Parathyroid adenoma (tissue), 2 donors: Measurements from ENCODE around the gene LPP.

Source experiments
- H2AFZ ChIP-seq: fragments of 300-600 bp; sonication (generic); one replicate; pipeline ENCODE4 v1.7.0; 2017; ENCODE audit warnings: antibody characterized with exemption, mild to moderate bottlenecking
- H3K27ac ChIP-seq: fragments of 300-600 bp; sonication (generic); one replicate; pipeline ENCODE4 v1.7.0; 2017
- H3K27me3 ChIP-seq: fragments of 300-600 bp; sonication (generic); one replicate; pipeline ENCODE4 v1.7.0; 2017; ENCODE audit warnings: low read length; ENCODE audit not compliant: control insufficient read depth, insufficient read depth
- H3K36me3 ChIP-seq: fragments of 300-600 bp; sonication (generic); one replicate; pipeline ENCODE4 v1.7.0; 2017; ENCODE audit warnings: low read length; ENCODE audit not compliant: control insufficient read depth, insufficient read depth
- H3K4me1 ChIP-seq: fragments of 300-600 bp; sonication (generic); one replicate; pipeline ENCODE4 v1.7.0; 2017; ENCODE audit warnings: control low read depth
- H3K4me2 ChIP-seq: fragments of 300-600 bp; sonication (generic); one replicate; pipeline ENCODE4 v1.7.0; 2017; ENCODE audit warnings: low read length
- H3K4me3 ChIP-seq: fragments of 300-600 bp; sonication (generic); one replicate; pipeline ENCODE4 v1.7.0; 2017; ENCODE audit warnings: low read depth, low read length
- H3K79me2 ChIP-seq: fragments of 300-600 bp; sonication (generic); one replicate; pipeline ENCODE4 v1.7.0; 2017; ENCODE audit warnings: control low read depth
- H3K9ac ChIP-seq: fragments of 300-600 bp; sonication (generic); one replicate; pipeline ENCODE4 v1.7.0; 2017; ENCODE audit warnings: mild to moderate bottlenecking
- H3K9me3 ChIP-seq: fragments of 300-600 bp; sonication (generic); one replicate; pipeline ENCODE4 v1.7.0; 2017; ENCODE audit warnings: low read length; ENCODE audit not compliant: control insufficient read depth
- CTCF ChIP-seq: fragments of 300-600 bp; sonication (generic); IDR thresholded peaks from one replicate; pipeline ENCODE4 v1.7.0; 2017; ENCODE audit warnings: antibody characterized with exemption, mild to moderate bottlenecking
- donor health status: primary hyperparathyroidism.

The LPP gene

GRCh38 chr3:188209740-188210139, 55.8 kb downstream of the LPP start:
- H3K4me3 ChIP-seq, result no peak overlapping the region
- no peak for TF ChIP-seq CTCF
- peaks cover 3% of the 10 kb centered on the region for H3K79me2 ChIP-seq
- no peaks in the 10 kb centered on the region for H3K27me3 ChIP-seq
- H3K9me3 ChIP-seq, result no peaks in the 10 kb centered on the region
- no peak overlapping the region for H3K4me2 ChIP-seq
- H3K9ac ChIP-seq, result no peak overlapping the region
- H3K36me3 ChIP-seq, result no peaks in the 10 kb centered on the region
- H3K27ac ChIP-seq, result no peak overlapping the region
- H2AFZ ChIP-seq, result no peak overlapping the region
- peaks cover under 1% of the 10 kb centered on the region for H3K4me1 ChIP-seq

- no peak overlapping the region for H3K4me2 ChIP-seq
- H3K27me3 ChIP-seq, result no peaks in the 10 kb centered on the region
- no peak overlapping the region for H3K4me3 ChIP-seq
- H3K79me2 ChIP-seq, result peaks cover 7% of the 10 kb centered on the region
- H3K9ac ChIP-seq, result no peak overlapping the region
- H3K9me3 ChIP-seq, result no peaks in the 10 kb centered on the region
- no peaks in the 10 kb centered on the region for H3K36me3 ChIP-seq
- H3K27ac ChIP-seq, result no peak overlapping the region
- no peaks in the 10 kb centered on the region for H3K4me1 ChIP-seq
- no peak overlapping the region for H2AFZ ChIP-seq
- TF ChIP-seq CTCF, result no peak
These were observed 57.5 kb downstream of the LPP start for GRCh38 chr3:188211476-188211875.

GRCh38 chr3:188212308-188212969, 58.5 kb downstream of the LPP start:
- H3K9ac ChIP-seq, result no peak overlapping the region
- peaks cover 10% of the 10 kb centered on the region for H3K79me2 ChIP-seq
- H3K4me1 ChIP-seq, result peaks cover 7% of the 10 kb centered on the region
- H3K4me3 ChIP-seq, result no peak overlapping the region
- no peak overlapping the region for H3K4me2 ChIP-seq
- no peaks in the 10 kb centered on the region for H3K27me3 ChIP-seq
- TF ChIP-seq CTCF, result no peak
- no peak overlapping the region for H2AFZ ChIP-seq
- H3K36me3 ChIP-seq, result no peaks in the 10 kb centered on the region
- H3K9me3 ChIP-seq, result no peaks in the 10 kb centered on the region
- H3K27ac ChIP-seq, result no peak overlapping the region

GRCh38 chr3:188214442-188214841, 60.5 kb downstream of the LPP start:
- Histone ChIP-seq H3K4me2 (no peak overlapping the region), H3K9me3 (no peaks in the 10 kb centered on the region), H3K4me3 (no peak overlapping the region), H3K9ac (no peak overlapping the region), H3K27ac (no peak overlapping the region), H3K36me3 (no peaks in the 10 kb centered on the region), H2AFZ (no peak overlapping the region), H3K4me1 (peaks cover 7% of the 10 kb centered on the region), H3K79me2 (peaks cover 12% of the 10 kb centered on the region), H3K27me3 (no peaks in the 10 kb centered on the region)
- no peak for TF ChIP-seq CTCF

GRCh38 chr3:188215129-188215528, 61.2 kb downstream of the LPP start:
- no peak for TF ChIP-seq CTCF
- Histone ChIP-seq H3K36me3 (no peaks in the 10 kb centered on the region), H3K4me1 (peaks cover 7% of the 10 kb centered on the region), H3K79me2 (peaks cover 9% of the 10 kb centered on the region), H3K27ac (no peak overlapping the region), H3K4me3 (no peak overlapping the region), H3K9me3 (no peaks in the 10 kb centered on the region), H3K4me2 (no peak overlapping the region), H3K27me3 (no peaks in the 10 kb centered on the region), H2AFZ (no peak overlapping the region), H3K9ac (no peak overlapping the region)
